GM12878 (cell line): ENCODE measurements around the gene PNMA1. TPM values are rescaled to one million over a fixed set of nuclear protein-coding genes. Genes with fewer than 3 reads are reported as not detected.

ENCODE experiments used
- ATAC-seq: fragments of 200-7000 bp; cut with Tn5 transposase; 3 replicates; pipeline ENCODE4 v1.9.1; 2020; ENCODE audit warnings: mild to moderate bottlenecking, moderate library complexity
- BruUV-seq: library from RNA; stranded (reverse); fragments of 400-500 nt; replicated peaks from 2 replicates; lab custom pipeline; 2021; lab: Mats Ljungman, UMichigan
- CTCF ChIA-PET: fragments of 300-600 bp; sonication (Branson Sonifier 250); formaldehyde crosslinking; extraction: SDS; loops from one replicate; lab custom pipeline; 2021; ENCODE audit warnings: inconsistent platforms; lab: Yijun Ruan, JAX
- POLR2A ChIA-PET: fragments of 350-600 bp; formaldehyde crosslinking; extraction: SDS; loops from one replicate; lab custom pipeline; 2021; ENCODE audit warnings: inconsistent platforms; lab: Charles Lee
- RAD21 ChIA-PET: fragments of 300-600 bp; sonication (Branson Sonifier 250); formaldehyde crosslinking; loops from one replicate; lab custom pipeline; 2023; ENCODE audit warnings: antibody characterized with exemption; ENCODE audit not compliant: unreplicated experiment; lab: Charles Lee
- SMC1A ChIA-PET: fragments of 300-600 bp; sonication (Branson Sonifier 250); formaldehyde crosslinking; loops from one replicate; lab custom pipeline; 2023; ENCODE audit not compliant: unreplicated experiment, uncharacterized antibody; lab: Charles Lee
- DNase-seq: peaks from one replicate; pipeline ENCODE4 v3.0.0-alpha.2; 2011; ENCODE audit warnings: low read depth, low spot score
- FAIRE-seq: peaks from 3 replicates; lab custom pipeline; 2011; peaks lifted over from hg19 to GRCh38; lab: Jason Lieb, UNC
- H2AFZ ChIP-seq: 2 replicates; pipeline ENCODE4 v1.6.0; 2011; ENCODE audit warnings: low read depth, low read length, control low read depth; ENCODE audit not compliant: control insufficient read depth
- H3K27ac ChIP-seq: 2 replicates; pipeline ENCODE4 v1.5.1; 2011; ENCODE audit warnings: control low read depth; ENCODE audit not compliant: control insufficient read depth, insufficient read depth
- H3K27me3 ChIP-seq, 2 experiments: replicated peaks in 1 of 2; 2 replicates each; pipeline versions ENCODE4 v1.6.0 to v1.6.1; 2011; ENCODE audit warnings: low read length in 1 of 2; ENCODE audit not compliant: control insufficient read depth in 2 of 2, insufficient read depth in 2 of 2
- H3K36me3 ChIP-seq, 2 experiments: 2 replicates each; pipeline ENCODE4 v1.5.1; 2011; ENCODE audit warnings: low read length in 1 of 2; ENCODE audit not compliant: control insufficient read depth in 2 of 2, insufficient read depth in 2 of 2
- H3K4me1 ChIP-seq: 2 replicates; pipeline ENCODE4 v1.6.1; 2011; ENCODE audit warnings: mild to moderate bottlenecking, low read length, moderate library complexity, mixed read lengths; ENCODE audit not compliant: control insufficient read depth, insufficient read depth
- H3K4me2 ChIP-seq: 2 replicates; pipeline ENCODE4 v1.6.0; 2011; ENCODE audit warnings: control low read depth; ENCODE audit not compliant: control insufficient read depth, insufficient read depth
- H3K4me3 ChIP-seq: fragments of 200-600 bp; sonication (generic); 2 replicates; pipeline ENCODE4 v1.5.1; 2016
- H3K79me2 ChIP-seq: 2 replicates; pipeline ENCODE4 v1.6.0; 2011; ENCODE audit warnings: low read length; ENCODE audit not compliant: control insufficient read depth, insufficient read depth
- H3K9ac ChIP-seq: 2 replicates; pipeline ENCODE4 v1.8.0; 2011; ENCODE audit warnings: low read length, control low read depth, mixed read lengths; ENCODE audit not compliant: control insufficient read depth, insufficient read depth
- H3K9me3 ChIP-seq: replicated peaks from 3 replicates; pipeline ENCODE4 v1.5.1; 2011; ENCODE audit warnings: mild to moderate bottlenecking, low read length; ENCODE audit not compliant: control insufficient read depth, insufficient read depth
- H4K20me1 ChIP-seq: 2 replicates; pipeline ENCODE4 v1.6.0; 2011; ENCODE audit not compliant: control insufficient read depth, insufficient read depth
- ATF3 ChIP-seq: IDR thresholded peaks from 2 replicates; pipeline ENCODE4 v1.6.1; 2011; ENCODE audit warnings: low read depth, mild to moderate bottlenecking, low read length, moderate library complexity, borderline replicate concordance; ENCODE audit errors: extremely low read depth
- IKZF2 ChIP-seq, 2 experiments: fragments of 450-650 bp; IDR thresholded peaks; 2 replicates each; pipeline ENCODE4 v1.6.1; 2017; ENCODE audit warnings: mild to moderate bottlenecking in 2 of 2, moderate library complexity in 2 of 2
- POLR2A ChIP-seq: IDR thresholded peaks from 2 replicates; pipeline ENCODE4 v1.6.1; 2011; ENCODE audit warnings: low read depth, mild to moderate bottlenecking, low read length
- PRDM15 ChIP-seq: fragments of 450-650 bp; formaldehyde crosslinking; IDR thresholded peaks from 2 replicates; pipeline ENCODE4 v1.4.0; 2020; ENCODE audit warnings: mild to moderate bottlenecking, moderate library complexity
- RBBP5 ChIP-seq: fragments of 200-600 bp; sonication (generic); conservative IDR thresholded peaks from 2 replicates; pipeline ENCODE4 v1.6.1; 2016
- SMAD5 ChIP-seq: IDR thresholded peaks from 2 replicates; pipeline ENCODE4 v1.6.1; 2016; ENCODE audit warnings: antibody characterized with exemption, low read depth
- SMARCA5 ChIP-seq: fragments of 450-650 bp; IDR thresholded peaks from 2 replicates; pipeline ENCODE4 v1.6.1; 2017; ENCODE audit warnings: mild to moderate bottlenecking
- SREBF1 ChIP-seq: IDR thresholded peaks from 2 replicates; pipeline ENCODE4 v1.6.1; 2012; ENCODE audit warnings: mild to moderate bottlenecking, low read length
- SRF ChIP-seq, 2 experiments: IDR thresholded peaks; 2 replicates each; pipeline ENCODE4 v1.6.1; 2011; ENCODE audit warnings: low read depth in 2 of 2, low read length in 2 of 2, mild to moderate bottlenecking in 1 of 2, moderate library complexity in 1 of 2
- USF2 ChIP-seq: IDR thresholded peaks from 2 replicates; pipeline ENCODE4 v1.6.1; 2011; ENCODE audit warnings: low read depth, low read length, improper control_type of control experiment, borderline replicate concordance
- ZBED1 ChIP-seq: IDR thresholded peaks from 2 replicates; pipeline ENCODE4 v1.6.1; 2016; ENCODE audit warnings: borderline replicate concordance
- WGBS: methylation state at CpG from one replicate; pipeline ENCODE4 v1.1.6; 2016; ENCODE audit warnings: low lambda C conversion rate; ENCODE audit not compliant: insufficient replicate concordance, insufficient coverage; ENCODE audit errors: missing lambda C conversion rate; 5-methylcytosine and 5-hydroxymethylcytosine counted together
- in situ Hi-C: fragments of 300-500 bp; cut with MboI; formaldehyde crosslinking; loops from 9 replicates; pipeline ENCODE4 v1.14.3; 2018; ENCODE audit warnings: mixed read lengths
- intact Hi-C: fragments of 100-400 bp; cut with micrococcal nuclease; formaldehyde crosslinking; loops from one replicate; pipeline ENCODE4 v1.14.2; 2022; ENCODE audit not compliant: unreplicated experiment
- polyA plus RNA-seq, 11 experiments: library from polyadenylated mRNA; depleted of rRNA in 4 of 11; unstranded in 6 of 11; stranded (reverse) in 5 of 11; fragments of >200 nt; fragmentation: Nextera tagmentation in 4 of 11; fragmentation: Illumina TruSeq in 1 of 11; extraction: Ambion mirVana in 4 of 11; extraction: Trizol in 1 of 11; gene quantifications; 1 replicate in 1 of 11; 2 replicates in 10 of 11; pipeline versions ENCODE4 v1.2.1 to v1.2.3, GENCODE V29; 2011 to 2016; ENCODE audit warnings: inconsistent platforms in 2 of 11, missing spikeins in 2 of 11, low read depth in 1 of 11
- total RNA-seq, 4 experiments: library from RNA; depleted of rRNA in 3 of 4; stranded (reverse); fragments of >200 nt in 3 of 4; fragmentation: Illumina TruSeq in 1 of 4; extraction: Trizol in 1 of 4; gene quantifications; 2 replicates each; pipeline versions ENCODE4 v1.2.1 to v1.2.3, GENCODE V29; 2013 to 2021
- TF ChIP-seq, protein P1 (sequence below): fragments of 450-650 bp; IDR thresholded peaks from 2 replicates; pipeline ENCODE4 v1.6.1; 2017; ENCODE audit warnings: mild to moderate bottlenecking
- TF ChIP-seq, protein P2 (sequence below): fragments of 450-650 bp; formaldehyde crosslinking; IDR thresholded peaks from 2 replicates; pipeline ENCODE4 v1.4.0; 2022; ENCODE audit warnings: mild to moderate bottlenecking, moderate library complexity

The PNMA1 gene
- total and polyA plus RNA-seq, 10 of the 15 experiments (the other 5 are each of a cell fraction or from before 2014, with no cell fraction given), result 1.8 to 39.3 (median 11.1) TPM

DNA sequence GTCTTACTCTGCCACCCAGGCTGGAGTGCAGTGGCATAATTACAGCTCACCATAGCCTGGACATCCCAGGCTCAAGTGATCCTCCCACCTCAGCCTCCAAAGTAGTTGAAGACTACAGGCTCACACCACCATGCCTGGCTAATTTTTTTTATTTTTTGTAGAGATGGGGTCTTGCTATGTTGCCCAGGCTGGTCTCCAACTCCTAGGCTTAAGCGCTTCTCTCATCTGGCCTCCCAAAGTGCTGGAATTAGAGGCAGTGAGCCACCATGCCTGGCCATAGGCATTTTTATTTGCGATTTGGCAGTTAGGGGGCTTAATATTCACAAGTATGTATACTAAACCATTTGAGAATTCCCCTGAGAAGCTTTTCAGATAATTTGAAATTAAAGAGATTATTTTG is 19.1 kb downstream of the PNMA1 start (continued):
- no peak for TF ChIP-seq PRDM15
- no peak for TF ChIP-seq POLR2A
- TF ChIP-seq SMARCA5, result no peak
- no peak for TF ChIP-seq USF2

DNA sequence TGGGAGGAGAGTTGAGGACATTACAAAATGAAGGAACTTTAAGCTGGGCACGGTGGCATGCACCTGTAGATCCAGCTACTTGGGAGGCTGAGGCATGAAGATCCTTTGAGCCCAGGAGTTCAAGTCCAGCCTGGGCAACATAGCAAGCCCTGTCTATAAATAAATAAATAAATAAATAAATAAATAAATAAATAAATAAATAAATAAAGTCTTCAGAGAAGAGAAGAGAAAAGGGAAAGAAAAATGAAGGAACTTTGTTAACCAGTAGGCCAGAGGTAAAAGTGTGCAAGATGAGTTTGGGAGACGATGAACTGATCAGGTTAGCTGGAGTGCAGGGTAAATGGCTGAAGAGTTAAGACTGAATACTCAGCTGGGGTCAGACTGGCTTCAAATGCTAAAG is 20.1 kb downstream of the PNMA1 start:
- ChIA-PET RAD21 (interaction anchor here (0.6 kb wide), 2 partner anchors 217 to 639 kb away, joined by 3 read pairs; no protein-coding TSS in a partner anchor), SMC1A (interaction anchor here (1.8 kb wide), 1 partner anchor 12 kb away, joined by 7 read pairs; no protein-coding TSS in a partner anchor), POLR2A (no interaction called here), CTCF (no interaction called here)
- ATAC-seq (no peak), FAIRE-seq (no peak), DNase-seq (no peak)
- H3K9ac ChIP-seq, result no peak overlapping the region
- in situ Hi-C loops, result no loop called here
- no peaks in the 10 kb centered on the region; a peak in 1 of 4 replicates for H3K36me3 ChIP-seq
- no peak overlapping the region for H3K27ac ChIP-seq
- H3K27me3 ChIP-seq, result no peaks in the 10 kb centered on the region
- TF ChIP-seq SRF (IDR thresholded peaks at IDR 0.05; ENCODE audit: low read depth in 2 of 2, low read length in 2 of 2) (no peak), ZBED1 (no peak), SMAD5 (no peak), SREBF1 (no peak), ATF3 (no peak), IKZF2 (IDR thresholded peaks at IDR 0.05) (no peak), RBBP5 (no peak)
- TF ChIP-seq, protein P1, sequence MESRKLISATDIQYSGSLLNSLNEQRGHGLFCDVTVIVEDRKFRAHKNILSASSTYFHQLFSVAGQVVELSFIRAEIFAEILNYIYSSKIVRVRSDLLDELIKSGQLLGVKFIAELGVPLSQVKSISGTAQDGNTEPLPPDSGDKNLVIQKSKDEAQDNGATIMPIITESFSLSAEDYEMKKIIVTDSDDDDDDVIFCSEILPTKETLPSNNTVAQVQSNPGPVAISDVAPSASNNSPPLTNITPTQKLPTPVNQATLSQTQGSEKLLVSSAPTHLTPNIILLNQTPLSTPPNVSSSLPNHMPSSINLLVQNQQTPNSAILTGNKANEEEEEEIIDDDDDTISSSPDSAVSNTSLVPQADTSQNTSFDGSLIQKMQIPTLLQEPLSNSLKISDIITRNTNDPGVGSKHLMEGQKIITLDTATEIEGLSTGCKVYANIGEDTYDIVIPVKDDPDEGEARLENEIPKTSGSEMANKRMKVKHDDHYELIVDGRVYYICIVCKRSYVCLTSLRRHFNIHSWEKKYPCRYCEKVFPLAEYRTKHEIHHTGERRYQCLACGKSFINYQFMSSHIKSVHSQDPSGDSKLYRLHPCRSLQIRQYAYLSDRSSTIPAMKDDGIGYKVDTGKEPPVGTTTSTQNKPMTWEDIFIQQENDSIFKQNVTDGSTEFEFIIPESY, result no peak
- TF ChIP-seq, protein P2, sequence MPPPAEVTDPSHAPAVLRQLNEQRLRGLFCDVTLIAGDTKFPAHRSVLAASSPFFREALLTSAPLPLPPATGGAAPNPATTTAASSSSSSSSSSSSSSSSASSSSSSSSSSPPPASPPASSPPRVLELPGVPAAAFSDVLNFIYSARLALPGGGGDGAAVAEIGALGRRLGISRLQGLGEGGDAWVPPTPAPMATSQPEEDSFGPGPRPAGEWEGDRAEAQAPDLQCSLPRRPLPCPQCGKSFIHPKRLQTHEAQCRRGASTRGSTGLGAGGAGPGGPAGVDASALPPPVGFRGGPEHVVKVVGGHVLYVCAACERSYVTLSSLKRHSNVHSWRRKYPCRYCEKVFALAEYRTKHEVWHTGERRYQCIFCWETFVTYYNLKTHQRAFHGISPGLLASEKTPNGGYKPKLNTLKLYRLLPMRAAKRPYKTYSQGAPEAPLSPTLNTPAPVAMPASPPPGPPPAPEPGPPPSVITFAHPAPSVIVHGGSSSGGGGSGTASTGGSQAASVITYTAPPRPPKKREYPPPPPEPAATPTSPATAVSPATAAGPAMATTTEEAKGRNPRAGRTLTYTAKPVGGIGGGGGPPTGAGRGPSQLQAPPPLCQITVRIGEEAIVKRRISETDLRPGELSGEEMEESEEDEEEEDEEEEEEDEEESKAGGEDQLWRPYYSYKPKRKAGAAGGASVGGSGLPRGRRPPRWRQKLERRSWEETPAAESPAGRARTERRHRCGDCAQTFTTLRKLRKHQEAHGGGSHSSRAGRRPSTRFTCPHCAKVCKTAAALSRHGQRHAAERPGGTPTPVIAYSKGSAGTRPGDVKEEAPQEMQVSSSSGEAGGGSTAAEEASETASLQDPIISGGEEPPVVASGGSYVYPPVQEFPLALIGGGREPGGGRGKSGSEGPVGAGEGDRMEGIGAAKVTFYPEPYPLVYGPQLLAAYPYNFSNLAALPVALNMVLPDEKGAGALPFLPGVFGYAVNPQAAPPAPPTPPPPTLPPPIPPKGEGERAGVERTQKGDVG (CRISPR knock-in tag), result no peak
- BruUV-seq, result no TSS peak
- H3K4me3 ChIP-seq, result no peak overlapping the region
- H3K4me2 ChIP-seq, result no peak overlapping the region
- H3K79me2 ChIP-seq, result no peaks in the 10 kb centered on the region
- H2AFZ ChIP-seq, result no peak overlapping the region
- WGBS, result 100% methylated on average over 2 of the region's 2 CpGs
- H3K9me3 ChIP-seq, result no peaks in the 10 kb centered on the region
- intact Hi-C loops, result no loop called here
- peaks cover 21% of the 10 kb centered on the region for H3K4me1 ChIP-seq
- H4K20me1 ChIP-seq, result no peaks in the 10 kb centered on the region
